Gastrocnemius medialis (tissue), 4 donors: ENCODE results near the gene TFB2M. TPM values are rescaled to one million over a fixed set of nuclear protein-coding genes. Genes with fewer than 3 reads are reported as not detected.

Experiments used
- ATAC-seq, 2 donors: fragments of 150-250 bp; one replicate each; pipeline ENCODE4 v1.9.1; 2016
- DNase-seq, 2 donors: peaks; one replicate each; pipeline ENCODE4 v3.0.0-alpha.2; 2019
- H3K27ac ChIP-seq, 4 donors: fragments of 200-600 bp; sonication (generic); 1 replicate in 1 of 4; 2 replicates in 3 of 4; pipeline ENCODE4 v1.5.1; 2016 to 2018; ENCODE audit warnings: mild to moderate bottlenecking in 2 of 4, moderate library complexity in 1 of 4
- H3K27me3 ChIP-seq, 3 donors: fragments of 200-600 bp; sonication (generic) in 2 of 3; 1 replicate in 1 of 3; 2 replicates in 2 of 3; pipeline versions ENCODE4 v1.5.1 to v1.6.0; 2016 to 2019; ENCODE audit warnings: mild to moderate bottlenecking in 1 of 3, moderate library complexity in 1 of 3
- H3K36me3 ChIP-seq, 2 donors: fragments of 200-600 bp; sonication (generic) in 1 of 2; one replicate each; pipeline ENCODE4 v1.5.1; 2017 to 2018
- H3K4me1 ChIP-seq, 2 donors: fragments of 200-600 bp; sonication (generic) in 1 of 2; one replicate each; pipeline ENCODE4 v1.5.1; 2016 to 2017; ENCODE audit warnings: mild to moderate bottlenecking in 2 of 2
- H3K4me3 ChIP-seq, 4 donors: fragments of 200-600 bp; sonication (generic) in 3 of 4; 1 replicate in 1 of 4; 2 replicates in 3 of 4; pipeline ENCODE4 v1.5.1; 2016 to 2019; ENCODE audit warnings: mild to moderate bottlenecking in 2 of 4
- H3K9me3 ChIP-seq, 3 donors: fragments of 200-600 bp; sonication (generic) in 2 of 3; 1 replicate in 1 of 3; 2 replicates in 2 of 3; pipeline ENCODE4 v1.5.1; 2016 to 2019
- POLR2A ChIP-seq, 2 donors: fragments of 450-650 bp; IDR thresholded peaks; one replicate each; pipeline ENCODE4 v1.6.1; 2017; ENCODE audit warnings: antibody characterized with exemption in 2 of 2, mild to moderate bottlenecking in 2 of 2, moderate library complexity in 2 of 2
- in situ Hi-C, 4 donors: fragments of 200-750 bp; cut with MboI; loops; one replicate each; pipeline versions ENCODE4 v1.15.0 to v1.8.0; 2017; ENCODE audit warnings: low sequenced_read_pairs in 4 of 4
- intact Hi-C: fragments of 100-400 bp; cut with DNase I; formaldehyde crosslinking; loops from one replicate; pipeline ENCODE4 v1.15.1; 2023; ENCODE audit warnings: low total_unique reads
- total RNA-seq, 4 donors: library from RNA; depleted of rRNA; stranded (reverse); fragments of >200 nt; gene quantifications; one replicate each; pipeline versions ENCODE4 v1.1.0 to v1.2.3, GENCODE V29; 2016
- TF ChIP-seq, protein P1 (sequence below), 5 experiments: fragments of 450-650 bp in 3 of 5; fragments of 200-600 bp in 2 of 5; sonication (generic) in 2 of 5; IDR thresholded peaks in 4 of 5; conservative IDR thresholded peaks in 1 of 5; 1 replicate in 4 of 5; 2 replicates in 1 of 5; pipeline ENCODE4 v1.5.1; 2016 to 2019; ENCODE audit warnings: antibody characterized with exemption in 5 of 5, mild to moderate bottlenecking in 3 of 5, moderate library complexity in 3 of 5

TFB2M gene
- total RNA-seq, 4 donors from 2014 or later: 18.9 to 33.1 (median 21.2) TPM

DNA sequence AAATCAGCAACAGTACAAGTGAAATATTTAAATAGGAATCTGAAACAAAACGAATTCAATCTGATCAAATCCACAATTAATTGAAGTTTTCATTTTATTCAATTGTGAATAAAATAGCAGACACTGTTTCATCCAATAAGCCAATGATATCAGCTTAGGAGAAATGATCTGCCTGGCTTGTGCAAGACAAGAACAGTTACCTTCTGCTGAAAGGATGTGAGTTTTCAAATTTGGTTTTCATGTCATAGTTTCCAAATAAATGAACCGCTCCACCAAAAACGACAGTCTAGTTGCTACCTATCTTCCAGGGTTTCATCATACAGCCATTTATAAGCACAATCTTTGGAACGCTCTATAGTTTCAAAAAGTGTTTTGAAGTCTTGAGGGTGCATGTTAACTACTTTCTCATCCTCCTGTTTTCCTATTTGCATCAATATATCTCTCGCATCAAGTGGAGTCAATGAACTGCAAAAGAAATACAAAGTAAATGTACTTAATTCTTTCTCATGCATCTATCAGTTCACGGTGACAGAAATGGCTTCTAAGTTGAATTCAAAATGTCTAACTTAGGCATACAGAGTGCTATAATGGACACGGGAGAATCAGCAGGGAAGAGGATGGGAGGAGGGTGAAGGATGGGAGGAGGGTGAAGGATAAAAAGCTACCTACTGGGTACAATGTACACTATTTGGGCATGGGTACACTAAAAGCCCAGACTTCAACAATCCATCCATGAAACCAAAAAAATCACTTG, 25.1 kb downstream of the TFB2M start:
- in situ Hi-C loops (no loop called here), intact Hi-C loops (no loop called here)
- Histone ChIP-seq H3K27me3 (no peaks in the 10 kb centered on the region), H3K27ac (no peak overlapping the region), H3K4me1 (peaks cover 0 to 7% of the 10 kb centered on the region in 2 donors), H3K9me3 (no peaks in the 10 kb centered on the region), H3K4me3 (no peak overlapping the region), H3K36me3 (peaks cover 0 to 53% of the 10 kb centered on the region in 2 donors)
- DNase-seq (no peak), ATAC-seq (no peak)
- TF ChIP-seq, protein P1, sequence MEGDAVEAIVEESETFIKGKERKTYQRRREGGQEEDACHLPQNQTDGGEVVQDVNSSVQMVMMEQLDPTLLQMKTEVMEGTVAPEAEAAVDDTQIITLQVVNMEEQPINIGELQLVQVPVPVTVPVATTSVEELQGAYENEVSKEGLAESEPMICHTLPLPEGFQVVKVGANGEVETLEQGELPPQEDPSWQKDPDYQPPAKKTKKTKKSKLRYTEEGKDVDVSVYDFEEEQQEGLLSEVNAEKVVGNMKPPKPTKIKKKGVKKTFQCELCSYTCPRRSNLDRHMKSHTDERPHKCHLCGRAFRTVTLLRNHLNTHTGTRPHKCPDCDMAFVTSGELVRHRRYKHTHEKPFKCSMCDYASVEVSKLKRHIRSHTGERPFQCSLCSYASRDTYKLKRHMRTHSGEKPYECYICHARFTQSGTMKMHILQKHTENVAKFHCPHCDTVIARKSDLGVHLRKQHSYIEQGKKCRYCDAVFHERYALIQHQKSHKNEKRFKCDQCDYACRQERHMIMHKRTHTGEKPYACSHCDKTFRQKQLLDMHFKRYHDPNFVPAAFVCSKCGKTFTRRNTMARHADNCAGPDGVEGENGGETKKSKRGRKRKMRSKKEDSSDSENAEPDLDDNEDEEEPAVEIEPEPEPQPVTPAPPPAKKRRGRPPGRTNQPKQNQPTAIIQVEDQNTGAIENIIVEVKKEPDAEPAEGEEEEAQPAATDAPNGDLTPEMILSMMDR (IDR thresholded peaks at IDR 0.05 in 4 of 5, conservative IDR thresholded peaks at IDR 0.05 in 1 of 5): no peak
- TF ChIP-seq POLR2A (IDR thresholded peaks at IDR 0.05): no peak

DNA sequence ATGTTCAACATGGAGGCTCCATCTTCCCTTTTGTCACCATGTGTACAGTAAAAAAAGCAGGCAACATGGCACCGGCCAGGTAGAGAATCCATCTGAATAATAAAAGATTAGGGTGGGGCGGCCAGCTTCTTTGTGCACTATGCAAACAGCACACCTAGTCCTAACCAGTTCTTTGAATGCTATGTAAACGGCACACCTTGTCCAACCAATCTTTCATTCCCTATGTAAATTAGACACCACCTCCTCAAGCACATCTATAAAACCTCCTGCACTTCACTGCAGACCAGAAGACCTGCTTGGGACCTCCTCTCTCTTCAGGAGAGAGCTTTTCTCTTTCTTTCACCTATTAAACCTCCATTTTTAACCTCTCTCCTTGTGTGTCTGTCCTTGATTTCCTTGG, 28.2 kb downstream of the TFB2M start:
- in situ Hi-C loops: no loop called here

DNA sequence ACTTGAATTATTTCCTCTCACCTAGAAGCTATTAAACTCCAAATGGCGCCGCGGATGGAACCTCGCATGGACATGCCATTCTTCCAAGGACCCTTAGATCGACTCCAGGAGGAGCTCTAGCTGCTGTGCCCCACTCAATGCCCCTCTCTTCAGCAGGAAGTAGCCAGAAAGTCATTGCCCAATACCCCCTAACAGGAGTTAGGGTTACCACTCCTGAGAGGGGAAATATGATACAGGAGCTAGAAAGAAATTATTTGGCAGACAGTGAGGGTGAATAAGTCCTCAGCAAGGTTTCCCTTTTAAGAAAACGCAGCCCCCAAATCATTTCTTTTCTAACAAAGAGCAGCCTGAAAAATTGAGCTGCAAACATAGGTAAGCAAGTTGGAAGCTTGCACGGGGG, 28.6 kb downstream of the TFB2M start:
- no peaks in the 10 kb centered on the region for H3K27me3 ChIP-seq
- peak in 1 of 2 donors; percentile 53 for ATAC-seq

More for the DNA sequence above, 28.2 kb downstream of the TFB2M start:
- Histone ChIP-seq H3K27me3 (no peaks in the 10 kb centered on the region), H3K4me3 (no peak overlapping the region), H3K4me1 (peaks cover 0 to 7% of the 10 kb centered on the region in 2 donors), H3K36me3 (peaks cover 0 to 28% of the 10 kb centered on the region in 2 donors), H3K27ac (no peak overlapping the region), H3K9me3 (no peaks in the 10 kb centered on the region)
- TF ChIP-seq, protein P1 (IDR thresholded peaks at IDR 0.05 in 4 of 5, conservative IDR thresholded peaks at IDR 0.05 in 1 of 5): no peak
- no peak for TF ChIP-seq POLR2A (IDR thresholded peaks at IDR 0.05)
- DNase-seq: no peak
- intact Hi-C loops: no loop called here
- no peak for ATAC-seq

DNA sequence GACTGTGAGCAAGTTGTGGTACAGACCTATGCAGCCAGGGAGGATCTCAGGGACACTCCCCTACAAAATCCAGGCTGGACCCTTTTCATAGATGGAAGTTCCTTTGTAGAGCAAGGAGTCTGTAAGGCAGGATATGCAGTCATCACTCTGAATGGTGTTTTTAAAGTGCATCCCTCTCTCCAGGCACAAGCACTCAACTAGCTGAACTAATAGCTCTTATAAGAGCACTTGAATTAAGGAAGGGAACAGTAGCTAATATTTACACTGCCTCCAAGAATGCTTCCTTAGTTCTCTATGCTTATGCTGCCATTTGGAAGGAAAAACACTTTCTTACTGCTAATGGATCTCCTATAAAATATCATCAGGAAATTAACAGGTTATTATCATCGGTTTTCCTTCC, 31.9 kb downstream of the TFB2M start:
- ATAC-seq: no peak
- in situ Hi-C loops (no loop called here), intact Hi-C loops (no loop called here)
- Histone ChIP-seq H3K4me1 (peaks cover 0 to 7% of the 10 kb centered on the region in 2 donors), H3K27ac (no peak overlapping the region), H3K36me3 (no peaks in the 10 kb centered on the region), H3K27me3 (no peaks in the 10 kb centered on the region), H3K4me3 (no peak overlapping the region), H3K9me3 (no peaks in the 10 kb centered on the region)
- TF ChIP-seq, protein P1 (IDR thresholded peaks at IDR 0.05 in 4 of 5, conservative IDR thresholded peaks at IDR 0.05 in 1 of 5): no peak
- TF ChIP-seq POLR2A (IDR thresholded peaks at IDR 0.05): no peak
- DNase-seq: no peak

More for the DNA sequence above, 28.6 kb downstream of the TFB2M start:
- Histone ChIP-seq H3K4me1 (peaks cover 0 to 7% of the 10 kb centered on the region in 2 donors), H3K4me3 (no peak overlapping the region), H3K27ac (no peak overlapping the region), H3K36me3 (peaks cover 0 to 24% of the 10 kb centered on the region in 2 donors), H3K9me3 (no peaks in the 10 kb centered on the region)
- intact Hi-C loops (no loop called here), in situ Hi-C loops (no loop called here)
- DNase-seq: no peak
- TF ChIP-seq, protein P1 (IDR thresholded peaks at IDR 0.05 in 4 of 5, conservative IDR thresholded peaks at IDR 0.05 in 1 of 5): no peak
- no peak for TF ChIP-seq POLR2A (IDR thresholded peaks at IDR 0.05)
